Thoracic aorta (tissue), 2 donors: Measurements from ENCODE around the gene PNMA6E. TPM values are rescaled to one million over a fixed set of nuclear protein-coding genes. Genes with fewer than 3 reads are reported as not detected.

Source experiments
- ATAC-seq: fragments of 150-250 bp; one replicate; pipeline ENCODE4 v1.8.0; 2017; ENCODE audit warnings: low read depth; ENCODE audit not compliant: insufficient number of reproducible peaks, low FRiP score
- DNase-seq: peaks from one replicate; pipeline ENCODE4 v3.0.0-alpha.2; 2020; ENCODE audit warnings: low spot score
- H3K27ac ChIP-seq, 2 donors: fragments of 200-600 bp; sonication (generic); 1 replicate in 1 of 2; 2 replicates in 1 of 2; pipeline ENCODE4 v1.5.1; 2016; ENCODE audit warnings: mild to moderate bottlenecking in 2 of 2, moderate library complexity in 2 of 2
- H3K27me3 ChIP-seq: fragments of 200-600 bp; sonication (generic); replicated peaks from 2 replicates; pipeline ENCODE4 v1.6.0; 2016; ENCODE audit warnings: mild to moderate bottlenecking; ENCODE audit not compliant: insufficient read depth
- H3K36me3 ChIP-seq: fragments of 200-600 bp; sonication (generic); one replicate; pipeline ENCODE4 v1.5.1; 2016
- H3K4me1 ChIP-seq, 2 donors: fragments of 200-600 bp; sonication (generic); 1 replicate in 1 of 2; 2 replicates in 1 of 2; pipeline versions ENCODE4 v1.5.1 to v1.6.0; 2016; ENCODE audit warnings: low read depth in 2 of 2, mild to moderate bottlenecking in 1 of 2; ENCODE audit not compliant: control insufficient read depth in 1 of 2
- H3K4me3 ChIP-seq: fragments of 200-600 bp; sonication (generic); 2 replicates; pipeline ENCODE4 v1.5.1; 2016; ENCODE audit warnings: mild to moderate bottlenecking
- H3K9me3 ChIP-seq: fragments of 200-600 bp; sonication (generic); 2 replicates; pipeline ENCODE4 v1.5.1; 2016
- total RNA-seq, 2 donors: library from RNA; depleted of rRNA; stranded (reverse); fragments of >200 nt; gene quantifications; one replicate each; pipeline versions ENCODE4 v1.1.0 to v1.2.3, GENCODE V29; 2016
- TF ChIP-seq, protein P1 (sequence below): fragments of 200-600 bp; sonication (generic); IDR thresholded peaks from one replicate; pipeline ENCODE4 v1.5.1; 2019; ENCODE audit warnings: antibody characterized with exemption

Gene PNMA6E
- total RNA-seq, 2 donors from 2014 or later = not detected

DNA sequence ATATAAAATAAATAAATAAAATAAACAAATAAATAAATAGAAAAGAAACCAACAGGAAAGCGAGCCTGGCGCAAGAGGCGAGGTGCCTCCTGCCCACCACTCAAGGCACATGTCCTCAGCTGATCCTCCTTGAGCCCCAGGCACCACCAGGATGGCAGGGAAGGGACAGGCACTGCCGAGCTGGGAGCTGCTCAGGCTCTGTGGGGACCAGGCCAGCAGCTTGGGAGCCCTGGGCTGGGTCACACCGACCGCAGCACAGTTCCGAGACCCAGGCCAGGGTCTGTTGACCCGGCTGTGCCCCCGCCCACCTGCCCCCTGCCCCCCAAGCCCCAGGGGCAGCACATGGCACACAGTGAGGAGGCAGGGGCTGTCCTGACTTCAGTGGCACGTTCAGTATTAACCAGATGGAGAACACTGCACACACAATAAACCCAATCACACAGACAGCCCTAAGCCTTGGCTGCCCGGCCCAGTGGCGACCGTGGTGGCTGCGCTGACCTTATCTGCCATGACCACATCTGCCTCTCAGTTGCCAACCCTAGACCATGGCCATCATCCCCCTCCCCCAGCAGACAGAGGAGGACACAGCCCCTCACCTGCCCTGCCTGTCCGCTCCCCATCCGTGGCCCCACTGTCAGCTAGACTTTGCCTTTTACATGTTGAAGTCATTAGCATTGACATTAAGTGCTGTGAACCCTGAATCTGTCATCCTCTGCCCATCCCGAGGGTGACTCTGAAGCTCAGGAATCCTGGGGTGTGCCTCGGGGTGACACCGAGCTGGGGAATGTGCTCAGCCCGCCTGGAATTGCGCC is 47.6 kb upstream of the PNMA6E start:
- Histone ChIP-seq H3K36me3 (no peaks in the 10 kb centered on the region), H3K4me3 (no peak overlapping the region), H3K27me3 (no peaks in the 10 kb centered on the region), H3K9me3 (no peaks in the 10 kb centered on the region), H3K4me1 (no peaks in the 10 kb centered on the region), H3K27ac (no peak overlapping the region)
- DNase-seq (no peak), ATAC-seq (no peak)
- TF ChIP-seq, protein P1, sequence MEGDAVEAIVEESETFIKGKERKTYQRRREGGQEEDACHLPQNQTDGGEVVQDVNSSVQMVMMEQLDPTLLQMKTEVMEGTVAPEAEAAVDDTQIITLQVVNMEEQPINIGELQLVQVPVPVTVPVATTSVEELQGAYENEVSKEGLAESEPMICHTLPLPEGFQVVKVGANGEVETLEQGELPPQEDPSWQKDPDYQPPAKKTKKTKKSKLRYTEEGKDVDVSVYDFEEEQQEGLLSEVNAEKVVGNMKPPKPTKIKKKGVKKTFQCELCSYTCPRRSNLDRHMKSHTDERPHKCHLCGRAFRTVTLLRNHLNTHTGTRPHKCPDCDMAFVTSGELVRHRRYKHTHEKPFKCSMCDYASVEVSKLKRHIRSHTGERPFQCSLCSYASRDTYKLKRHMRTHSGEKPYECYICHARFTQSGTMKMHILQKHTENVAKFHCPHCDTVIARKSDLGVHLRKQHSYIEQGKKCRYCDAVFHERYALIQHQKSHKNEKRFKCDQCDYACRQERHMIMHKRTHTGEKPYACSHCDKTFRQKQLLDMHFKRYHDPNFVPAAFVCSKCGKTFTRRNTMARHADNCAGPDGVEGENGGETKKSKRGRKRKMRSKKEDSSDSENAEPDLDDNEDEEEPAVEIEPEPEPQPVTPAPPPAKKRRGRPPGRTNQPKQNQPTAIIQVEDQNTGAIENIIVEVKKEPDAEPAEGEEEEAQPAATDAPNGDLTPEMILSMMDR = no peak

DNA sequence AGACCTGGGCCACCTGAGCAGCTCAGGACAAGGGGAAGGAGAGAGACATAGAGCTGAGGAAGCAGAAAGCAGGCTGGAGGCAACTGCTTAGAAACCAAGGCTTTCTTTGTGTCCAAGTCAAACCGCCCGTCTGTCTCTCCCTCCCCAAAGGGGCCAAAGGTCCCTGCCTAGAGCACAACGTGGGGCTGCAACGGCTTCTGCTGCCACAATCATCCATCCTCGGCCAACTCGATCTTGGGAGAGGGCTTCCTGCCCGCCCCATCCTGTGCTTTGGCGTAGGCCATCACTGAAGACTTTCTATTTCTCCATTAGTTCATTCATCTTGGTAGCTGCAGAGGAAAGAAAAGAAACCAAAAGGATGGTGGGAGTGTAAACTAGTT is 46.4 kb upstream of the PNMA6E start:
- TF ChIP-seq, protein P1 = no peak
- DNase-seq (no peak), ATAC-seq (no peak)
- Histone ChIP-seq H3K27me3 (no peaks in the 10 kb centered on the region), H3K4me1 (no peaks in the 10 kb centered on the region), H3K4me3 (no peak overlapping the region), H3K36me3 (no peaks in the 10 kb centered on the region), H3K27ac (no peak overlapping the region), H3K9me3 (no peaks in the 10 kb centered on the region)

DNA sequence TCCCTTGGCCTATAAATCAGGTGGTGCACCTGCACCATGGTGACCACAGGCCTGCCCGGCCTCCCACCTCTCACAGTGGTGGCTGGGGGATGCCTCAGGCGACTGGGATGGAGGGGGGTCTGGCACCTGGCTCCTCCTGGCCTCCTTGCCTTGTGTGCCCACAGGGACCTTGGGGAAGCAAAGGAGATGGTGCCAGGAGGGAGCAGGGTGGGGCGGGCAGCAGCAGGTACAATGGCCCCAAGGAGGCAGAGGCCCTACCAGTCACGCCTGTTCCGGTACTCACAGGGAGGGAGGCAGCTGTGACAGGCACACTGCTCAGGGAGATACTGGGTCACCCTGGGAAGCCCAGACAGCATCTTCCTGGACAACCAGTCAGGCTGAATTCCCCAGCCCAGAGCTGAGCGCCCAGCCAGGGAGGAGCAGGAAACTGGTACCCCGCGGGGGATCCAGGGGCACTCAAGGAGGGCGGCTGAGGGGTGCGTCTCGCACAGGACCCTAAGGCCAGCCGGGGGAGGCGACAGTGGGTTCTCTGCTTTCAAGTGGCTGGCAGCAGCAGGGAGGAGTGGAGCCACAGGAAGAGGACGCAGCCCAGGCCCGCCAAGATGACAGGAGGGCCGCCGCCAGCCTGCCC is 45.9 kb upstream of the PNMA6E start:
- Histone ChIP-seq H3K27ac (no peak overlapping the region), H3K4me1 (no peaks in the 10 kb centered on the region), H3K4me3 (no peak overlapping the region), H3K36me3 (no peaks in the 10 kb centered on the region), H3K27me3 (no peaks in the 10 kb centered on the region), H3K9me3 (no peaks in the 10 kb centered on the region)
- TF ChIP-seq, protein P1 = no peak
- ATAC-seq = no peak
- no peak for DNase-seq

DNA sequence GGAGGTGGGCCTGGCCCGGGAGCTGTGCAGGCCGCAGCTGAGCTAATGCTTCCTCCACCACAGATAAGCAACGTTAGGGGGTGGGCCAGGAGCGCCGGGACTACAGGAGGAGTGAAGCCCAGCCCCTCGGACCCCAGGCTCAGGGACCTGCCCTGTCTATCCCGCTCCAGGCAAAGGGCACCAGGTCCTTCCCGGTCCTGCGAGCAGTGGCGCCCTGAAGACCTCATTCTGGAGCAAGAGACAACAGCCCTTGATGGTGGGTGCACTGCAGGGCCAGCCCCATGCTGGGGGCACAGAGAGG is 45.4 kb upstream of the PNMA6E start:
- Histone ChIP-seq H3K9me3 (no peaks in the 10 kb centered on the region), H3K27ac (no peak overlapping the region), H3K36me3 (no peaks in the 10 kb centered on the region), H3K4me1 (no peaks in the 10 kb centered on the region), H3K4me3 (no peak overlapping the region), H3K27me3 (no peaks in the 10 kb centered on the region)
- TF ChIP-seq, protein P1 = no peak
- DNase-seq = no peak
- ATAC-seq = no peak

GRCh38 chrX:153445856-153446635 is 44.9 kb upstream of the PNMA6E start, which contains the start of gene TREX2:
TREX2 (minus strand) TSS chrX:153446056; CDS start chrX:153445430, 626 bp downstream.
- ATAC-seq (no peak), DNase-seq (no peak)
- H3K27me3 ChIP-seq = no peaks in the 10 kb centered on the region
- no peaks in the 10 kb centered on the region for H3K9me3 ChIP-seq
- no peak within 1 kb of the TSS for H3K4me3 ChIP-seq
- TF ChIP-seq, protein P1 = no peak
- no peaks in the 10 kb centered on the region for H3K4me1 ChIP-seq
- H3K27ac ChIP-seq = no peak within 1 kb of the TSS
- no peaks in the 10 kb centered on the region for H3K36me3 ChIP-seq
